K562 (cell line): ENCODE results near the gene RPL39L. TPM values are rescaled to one million over a fixed set of nuclear protein-coding genes. Genes with fewer than 3 reads are reported as not detected.

Experiments
- AFF1 ChIP-seq, 2 experiments: fragments of 450-650 bp; IDR thresholded peaks; 2 replicates each; pipeline ENCODE4 v1.6.1; 2018; ENCODE audit warnings: mild to moderate bottlenecking in 2 of 2, low read depth in 1 of 2; ENCODE audit not compliant: partially characterized antibody in 2 of 2
- ARID1B ChIP-seq: fragments of 450-650 bp; IDR thresholded peaks from 2 replicates; pipeline ENCODE4 v1.6.1; 2016; ENCODE audit warnings: antibody characterized with exemption, mild to moderate bottlenecking, inconsistent platforms
- ATF7 ChIP-seq: fragments of 450-650 bp; IDR thresholded peaks from 2 replicates; pipeline ENCODE4 v1.7.1; 2014; ENCODE audit warnings: mild to moderate bottlenecking, moderate library complexity
- CBFA2T3 ChIP-seq: fragments of 450-650 bp; IDR thresholded peaks from 2 replicates; pipeline ENCODE4 v1.6.1; 2017
- CBX3 ChIP-seq, 2 experiments: IDR thresholded peaks; 1 replicate in 1 of 2; 2 replicates in 1 of 2; pipeline ENCODE4 v1.6.1; 2012; ENCODE audit warnings: inconsistent platforms in 2 of 2, low read length in 2 of 2, borderline replicate concordance in 1 of 2, control low read depth in 1 of 2
- CEBPG ChIP-seq, 3 experiments: fragments of 200-800 bp in 1 of 3; sonication (Bioruptor generic) in 1 of 3; sonication (generic) in 1 of 3; formaldehyde crosslinking in 1 of 3; IDR thresholded peaks in 2 of 3; conservative IDR thresholded peaks in 1 of 3; 2 replicates each; pipeline versions ENCODE4 v1.6.1 to v1.8.0; 2016 to 2022; ENCODE audit warnings: missing compliant biosample characterization in 2 of 3, missing genetic modification characterization in 2 of 3, mild to moderate bottlenecking in 1 of 3, missing genetic modification reagents in 1 of 3
- DPF2 ChIP-seq: fragments of 450-650 bp; IDR thresholded peaks from 2 replicates; pipeline ENCODE4 v1.6.1; 2016
- FOXJ2 ChIP-seq: fragments of 200-800 bp; sonication (Bioruptor generic); IDR thresholded peaks from 2 replicates; pipeline ENCODE4 v1.6.1; 2016; ENCODE audit warnings: missing genetic modification characterization, missing compliant biosample characterization
- FOXK2 ChIP-seq, 2 experiments: fragments of 450-650 bp; IDR thresholded peaks in 1 of 2; conservative IDR thresholded peaks in 1 of 2; 2 replicates each; pipeline ENCODE4 v1.6.1; 2016; ENCODE audit warnings: low read depth in 2 of 2, mild to moderate bottlenecking in 1 of 2
- KDM1A ChIP-seq, 2 experiments: fragments of 450-650 bp; IDR thresholded peaks; 2 replicates each; pipeline ENCODE4 v1.6.1; 2016; ENCODE audit warnings: mild to moderate bottlenecking in 2 of 2
- MAFG ChIP-seq: fragments of 450-650 bp; conservative IDR thresholded peaks from 2 replicates; pipeline ENCODE4 v1.6.1; 2016; ENCODE audit warnings: missing genetic modification characterization, missing compliant biosample characterization
- NCOR1 ChIP-seq: fragments of 450-650 bp; IDR thresholded peaks from 2 replicates; pipeline ENCODE4 v1.6.1; 2016; ENCODE audit warnings: mild to moderate bottlenecking, moderate library complexity
- PHTF2 ChIP-seq: fragments of 250-450 bp; sonication (Bioruptor Pico); IDR thresholded peaks from 2 replicates; pipeline ENCODE4 v1.5.0; 2021; ENCODE audit warnings: mild to moderate bottlenecking
- TCF3 ChIP-seq: sonication (generic); formaldehyde crosslinking; IDR thresholded peaks from 2 replicates; pipeline ENCODE4 v1.4.0; 2020; ENCODE audit warnings: mild to moderate bottlenecking, missing genetic modification reagents
- ZFP30 ChIP-seq: fragments of 250-450 bp; sonication (Bioruptor Pico); IDR thresholded peaks from 2 replicates; pipeline ENCODE4 v1.8.0; 2022; ENCODE audit warnings: moderate library complexity, mild to moderate bottlenecking, inconsistent platforms, borderline replicate concordance
- ZMIZ1 ChIP-seq, 2 experiments: fragments of 150-350 bp in 1 of 2; IDR thresholded peaks; 2 replicates each; pipeline ENCODE4 v1.6.1; 2012 to 2016; ENCODE audit warnings: low read depth in 2 of 2, low read length in 2 of 2, mild to moderate bottlenecking in 1 of 2, moderate library complexity in 1 of 2
- ZNF695 ChIP-seq: fragments of 450-650 bp; formaldehyde crosslinking; IDR thresholded peaks from 2 replicates; pipeline ENCODE4 v1.4.0; 2020; ENCODE audit warnings: mild to moderate bottlenecking, moderate library complexity
- polyA plus RNA-seq, 8 experiments: library from polyadenylated mRNA; depleted of rRNA in 4 of 8; stranded (reverse) in 5 of 8; unstranded in 3 of 8; fragments of >200 nt; fragmentation: Nextera tagmentation in 2 of 8; fragmentation: Illumina TruSeq in 1 of 8; extraction: Ambion mirVana in 2 of 8; extraction: Trizol in 1 of 8; gene quantifications; 2 replicates each; pipeline versions ENCODE4 v1.2.1 to v1.2.3, GENCODE V29; 2011 to 2014; ENCODE audit warnings: inconsistent platforms in 1 of 8, missing spikeins in 1 of 8
- total RNA-seq, 7 experiments: library from RNA; depleted of rRNA in 6 of 7; stranded (reverse); fragments of >200 nt in 6 of 7; fragmentation: Illumina TruSeq in 2 of 7; extraction: Trizol in 2 of 7; gene quantifications; 2 replicates each; pipeline versions ENCODE4 v1.2.1 to v1.2.3, GENCODE V29; 2011 to 2021; ENCODE audit warnings: low replicate concordance in 1 of 7
- TF ChIP-seq, protein P1 (sequence below): fragments of 450-650 bp; formaldehyde crosslinking; IDR thresholded peaks from 2 replicates; pipeline ENCODE4 v1.4.0; 2022; ENCODE audit warnings: mild to moderate bottlenecking, moderate library complexity
- TF ChIP-seq, protein P2 (sequence below): fragments of 450-650 bp; IDR thresholded peaks from 2 replicates; pipeline ENCODE4 v1.6.1; 2016; ENCODE audit warnings: low read depth, mild to moderate bottlenecking, moderate library complexity

Gene RPL39L
- total and polyA plus RNA-seq, 9 of the 15 experiments (the other 6 are each of a cell fraction or from before 2014, with no cell fraction given): 15.0 to 122 (median 45.5) TPM

DNA sequence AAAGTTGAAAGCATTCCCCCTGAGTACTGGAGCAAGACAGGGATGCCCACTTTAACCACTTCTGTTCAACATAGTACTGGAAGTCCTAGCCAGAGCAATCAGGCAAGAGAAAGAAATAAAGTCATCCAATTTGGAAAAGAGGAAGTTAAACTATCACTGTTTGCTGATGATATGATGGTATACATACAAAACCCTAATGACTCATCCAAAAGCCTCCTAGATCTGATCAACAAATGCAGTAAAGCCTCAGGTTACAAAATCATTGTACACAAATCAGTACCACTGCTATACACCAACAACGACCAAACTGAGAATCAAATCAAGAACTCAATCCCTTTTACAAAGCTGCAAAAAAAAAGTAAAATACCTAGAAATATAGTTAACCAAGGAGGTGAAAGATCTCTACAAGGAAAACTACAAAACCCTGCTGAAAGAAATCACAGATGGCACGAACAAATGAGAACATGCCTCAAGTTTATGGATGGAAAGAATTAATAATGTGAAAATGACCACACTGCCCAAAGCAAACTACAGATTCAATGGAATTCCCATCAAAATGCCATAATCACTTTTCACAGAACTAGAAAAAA is 40.3 kb downstream of the RPL39L start (continued):
- TF ChIP-seq ZMIZ1 (IDR thresholded peaks at IDR 0.05; ENCODE audit: low read depth in 2 of 2, low read length in 2 of 2) (0 out of 4 replicates have a peak, but pooled peaks of 1 of the 2 experiments have one; percentile 28), ZNF695 (CRISPR knock-in tag) (no peak), MAFG (tag) (peak; percentile 59), CBFA2T3 (peak; percentile 80), ATF7 (peak; percentile 64), TCF3 (CRISPR knock-in tag) (peak; percentile 66), ZFP30 (CRISPR knock-in tag) (no peak), AFF1 (IDR thresholded peaks at IDR 0.05; ENCODE audit: low read depth in 1 of 2, partially characterized antibody in 2 of 2) (peak in 1 of 2 experiments; percentile 31), DPF2 (peak; percentile 89), PHTF2 (CRISPR knock-in tag) (no peak), NCOR1 (peak; percentile 36; the same call in 1 of the 2 replicates), KDM1A (IDR thresholded peaks at IDR 0.05) (peak; percentile 98 to 99), CEBPG (CRISPR knock-in tag; IDR thresholded peaks at IDR 0.05) (no peak), CEBPG (tag; conservative IDR thresholded peaks at IDR 0.05 in 1 of 2, IDR thresholded peaks at IDR 0.05 in 1 of 2) (peak in 1 of 2 experiments; percentile 28; a peak in 1 of 4 replicates), CBX3 (IDR thresholded peaks at IDR 0.05; ENCODE audit: borderline replicate concordance in 1 of 2, low read length in 2 of 2) (peak in 1 of 2 experiments; percentile 54; a peak in 1 of 3 replicates), FOXK2 (conservative IDR thresholded peaks at IDR 0.05 in 1 of 2, IDR thresholded peaks at IDR 0.05 in 1 of 2; ENCODE audit: low read depth in 2 of 2) (0 out of 4 replicates have a peak, but pooled peaks of 1 of the 2 experiments have one; percentile 11), FOXJ2 (tag) (0 out of 2 replicates have a peak, but pooled peaks have one; percentile 23), ARID1B (peak; percentile 93)
- TF ChIP-seq, protein P1, sequence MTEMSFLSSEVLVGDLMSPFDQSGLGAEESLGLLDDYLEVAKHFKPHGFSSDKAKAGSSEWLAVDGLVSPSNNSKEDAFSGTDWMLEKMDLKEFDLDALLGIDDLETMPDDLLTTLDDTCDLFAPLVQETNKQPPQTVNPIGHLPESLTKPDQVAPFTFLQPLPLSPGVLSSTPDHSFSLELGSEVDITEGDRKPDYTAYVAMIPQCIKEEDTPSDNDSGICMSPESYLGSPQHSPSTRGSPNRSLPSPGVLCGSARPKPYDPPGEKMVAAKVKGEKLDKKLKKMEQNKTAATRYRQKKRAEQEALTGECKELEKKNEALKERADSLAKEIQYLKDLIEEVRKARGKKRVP (CRISPR knock-in tag): no peak
- TF ChIP-seq, protein P2, sequence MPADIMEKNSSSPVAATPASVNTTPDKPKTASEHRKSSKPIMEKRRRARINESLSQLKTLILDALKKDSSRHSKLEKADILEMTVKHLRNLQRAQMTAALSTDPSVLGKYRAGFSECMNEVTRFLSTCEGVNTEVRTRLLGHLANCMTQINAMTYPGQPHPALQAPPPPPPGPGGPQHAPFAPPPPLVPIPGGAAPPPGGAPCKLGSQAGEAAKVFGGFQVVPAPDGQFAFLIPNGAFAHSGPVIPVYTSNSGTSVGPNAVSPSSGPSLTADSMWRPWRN: peak; percentile 72
